Measurements from ENCODE around the gene HSPA9.

HSPA9 gene

GRCh38 chr5:138611678-138612218, 36.5 kb upstream of the HSPA9 start:
- in situ Hi-C loops (cut with MboI; ENCODE audit: low pct_unique_long_range_greater_than_20kb, low sequenced_read_pairs, unreplicated experiment) = no loop called here
- TF ChIP-seq, protein P1, sequence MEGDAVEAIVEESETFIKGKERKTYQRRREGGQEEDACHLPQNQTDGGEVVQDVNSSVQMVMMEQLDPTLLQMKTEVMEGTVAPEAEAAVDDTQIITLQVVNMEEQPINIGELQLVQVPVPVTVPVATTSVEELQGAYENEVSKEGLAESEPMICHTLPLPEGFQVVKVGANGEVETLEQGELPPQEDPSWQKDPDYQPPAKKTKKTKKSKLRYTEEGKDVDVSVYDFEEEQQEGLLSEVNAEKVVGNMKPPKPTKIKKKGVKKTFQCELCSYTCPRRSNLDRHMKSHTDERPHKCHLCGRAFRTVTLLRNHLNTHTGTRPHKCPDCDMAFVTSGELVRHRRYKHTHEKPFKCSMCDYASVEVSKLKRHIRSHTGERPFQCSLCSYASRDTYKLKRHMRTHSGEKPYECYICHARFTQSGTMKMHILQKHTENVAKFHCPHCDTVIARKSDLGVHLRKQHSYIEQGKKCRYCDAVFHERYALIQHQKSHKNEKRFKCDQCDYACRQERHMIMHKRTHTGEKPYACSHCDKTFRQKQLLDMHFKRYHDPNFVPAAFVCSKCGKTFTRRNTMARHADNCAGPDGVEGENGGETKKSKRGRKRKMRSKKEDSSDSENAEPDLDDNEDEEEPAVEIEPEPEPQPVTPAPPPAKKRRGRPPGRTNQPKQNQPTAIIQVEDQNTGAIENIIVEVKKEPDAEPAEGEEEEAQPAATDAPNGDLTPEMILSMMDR (IDR thresholded peaks at IDR 0.05; ENCODE audit: extremely low read depth, insufficient read depth, missing control alignments) = no peak

GRCh38 chr5:138610918-138611677, 35.9 kb upstream of the HSPA9 start:
- TF ChIP-seq, protein P1 (IDR thresholded peaks at IDR 0.05; ENCODE audit: extremely low read depth, insufficient read depth, missing control alignments) = peak; percentile 14
- in situ Hi-C loops (cut with MboI; ENCODE audit: low pct_unique_long_range_greater_than_20kb, low sequenced_read_pairs, unreplicated experiment) = no loop called here
- DNase-seq (ENCODE audit: low spot score) = no peak

More at GRCh38 chr5:138611678-138612218, 36.5 kb upstream of the HSPA9 start:
- no peak for DNase-seq (ENCODE audit: low spot score)

DNA sequence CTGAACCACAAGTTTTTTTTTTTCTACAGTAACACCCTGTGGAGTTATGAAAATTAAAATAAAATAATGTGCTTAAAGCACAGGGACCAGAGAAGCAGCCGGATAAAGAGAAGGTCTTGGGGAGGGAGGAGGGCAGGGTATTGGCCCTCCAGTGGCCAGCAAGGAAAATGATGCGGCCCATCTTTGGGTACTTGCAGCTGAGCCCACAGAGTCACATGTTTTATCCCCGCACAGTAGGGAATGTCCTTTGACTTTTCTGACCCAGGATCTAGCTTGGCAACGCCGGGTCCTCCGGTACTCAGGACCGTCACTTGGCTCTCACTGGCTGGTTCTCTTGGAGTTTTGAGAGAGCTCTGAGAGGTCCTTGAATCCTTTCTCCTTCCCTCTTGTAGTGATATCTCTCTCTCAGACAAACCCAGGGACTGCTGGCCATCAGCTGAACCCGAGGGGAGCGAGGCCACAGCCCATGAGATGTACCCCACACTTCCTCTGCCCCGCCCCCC, 35.3 kb upstream of the HSPA9 start:
- in situ Hi-C loops (cut with MboI; ENCODE audit: low pct_unique_long_range_greater_than_20kb, low sequenced_read_pairs, unreplicated experiment) = no loop called here
- TF ChIP-seq, protein P1 (IDR thresholded peaks at IDR 0.05; ENCODE audit: extremely low read depth, insufficient read depth, missing control alignments) = no peak
- no peak for DNase-seq (ENCODE audit: low spot score)

DNA sequence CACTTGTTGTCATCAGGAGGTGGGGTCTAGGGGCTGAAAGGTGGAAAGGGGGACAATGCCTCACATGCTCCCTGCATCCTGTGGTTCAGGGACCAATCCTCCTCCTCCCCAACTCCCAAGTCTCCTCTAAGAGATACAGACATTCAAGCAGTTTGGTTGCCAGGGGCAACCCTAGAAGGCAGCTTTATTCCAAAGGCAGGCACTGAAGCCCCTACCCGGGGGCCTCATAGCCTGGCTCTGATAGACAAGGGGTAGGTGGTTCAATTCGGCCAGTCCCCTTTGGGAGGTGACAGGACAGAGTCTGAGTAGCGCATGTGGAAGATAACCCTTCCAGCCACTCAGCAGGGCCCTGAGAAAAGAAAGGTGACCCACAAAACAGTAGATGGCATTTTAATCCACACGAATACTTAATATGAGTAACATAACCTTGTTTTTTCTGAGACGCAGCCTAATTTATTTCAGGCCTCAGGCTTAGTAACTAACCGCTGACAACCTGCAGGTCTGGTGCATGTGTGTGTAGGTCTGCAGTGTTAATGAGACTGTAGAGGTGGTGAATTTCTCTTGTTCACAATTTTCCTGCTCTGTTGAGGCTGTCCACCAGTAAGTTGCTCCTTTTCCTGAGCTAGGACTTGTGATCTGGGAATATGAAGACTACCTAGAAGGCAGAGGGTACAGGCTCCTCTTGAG, 31.3 kb upstream of the HSPA9 start:
- TF ChIP-seq, protein P1 (IDR thresholded peaks at IDR 0.05; ENCODE audit: extremely low read depth, insufficient read depth, missing control alignments) = no peak
- no peak for DNase-seq (ENCODE audit: low spot score)
- in situ Hi-C loops (cut with MboI; ENCODE audit: low pct_unique_long_range_greater_than_20kb, low sequenced_read_pairs, unreplicated experiment) = no loop called here

DNA sequence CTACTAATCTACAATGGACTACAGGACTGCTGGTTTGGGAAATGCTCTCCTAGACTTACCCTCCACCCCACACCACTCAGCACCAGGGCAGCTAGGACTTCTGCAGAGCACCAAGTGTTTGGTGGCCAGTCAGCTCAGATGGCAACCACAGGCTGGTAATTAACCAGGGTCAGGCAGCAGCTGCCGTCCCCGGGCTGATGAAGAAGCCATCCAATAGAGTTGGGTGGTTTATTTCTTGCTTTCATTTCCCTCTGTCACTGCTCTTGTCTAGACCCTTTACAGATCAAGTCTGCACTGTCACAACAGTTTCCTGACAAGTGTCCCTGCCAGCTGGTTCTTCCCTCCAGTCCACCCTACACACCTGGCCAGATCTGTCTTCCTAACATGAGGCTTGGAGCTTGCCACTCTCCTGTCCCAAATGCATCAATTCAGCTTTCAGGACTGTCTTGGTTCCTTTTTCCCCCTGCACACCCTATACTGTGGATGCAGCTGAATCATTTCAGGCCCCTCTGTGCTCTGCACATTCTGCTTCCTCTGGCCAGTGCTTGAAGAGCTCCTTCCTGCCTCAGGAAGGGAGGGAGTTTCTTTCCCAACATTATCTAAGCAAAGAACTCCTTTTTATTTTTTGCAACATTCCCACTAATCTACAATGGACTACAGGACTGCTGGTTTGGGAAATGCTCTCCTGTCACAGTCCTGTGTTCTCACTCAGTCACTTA, 30.2 kb upstream of the HSPA9 start:
- in situ Hi-C loops (cut with MboI; ENCODE audit: low pct_unique_long_range_greater_than_20kb, low sequenced_read_pairs, unreplicated experiment) = no loop called here
- TF ChIP-seq, protein P1 (IDR thresholded peaks at IDR 0.05; ENCODE audit: extremely low read depth, insufficient read depth, missing control alignments) = no peak
- peak; percentile 24 for DNase-seq (ENCODE audit: low spot score)

DNA sequence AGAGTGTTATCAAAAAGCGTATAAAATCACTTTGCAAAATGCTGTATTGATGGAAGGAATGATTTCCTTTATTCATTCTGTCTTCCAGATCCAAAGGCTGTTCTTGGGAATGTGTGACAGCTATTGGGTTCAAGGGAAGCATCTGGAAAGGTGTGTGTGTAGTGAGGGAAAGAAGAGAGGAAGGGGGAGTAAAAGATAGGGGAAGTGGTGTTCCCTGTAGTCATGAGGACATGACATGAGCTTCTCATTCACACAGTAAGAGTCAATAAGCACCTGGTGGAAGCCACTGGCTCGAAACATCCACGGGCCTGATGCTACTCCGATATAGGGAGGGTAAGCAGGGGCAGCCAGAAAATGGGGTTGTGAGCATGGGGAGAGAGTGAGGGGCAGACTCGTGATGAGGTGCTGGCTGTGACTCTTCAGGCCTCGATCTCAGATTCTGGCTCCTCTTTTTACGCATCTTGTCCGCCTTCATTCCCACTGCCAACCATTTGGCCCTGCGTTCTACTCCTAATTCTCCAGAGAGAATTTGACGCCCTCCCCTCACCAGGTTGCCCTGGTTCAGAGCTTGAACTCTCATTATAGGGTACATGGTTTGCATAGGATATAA, 29.1 kb upstream of the HSPA9 start:
- no peak for DNase-seq (ENCODE audit: low spot score)
- in situ Hi-C loops (cut with MboI; ENCODE audit: low pct_unique_long_range_greater_than_20kb, low sequenced_read_pairs, unreplicated experiment) = no loop called here

More for the DNA sequence above, 29.1 kb upstream of the HSPA9 start:
- TF ChIP-seq, protein P1 (IDR thresholded peaks at IDR 0.05; ENCODE audit: extremely low read depth, insufficient read depth, missing control alignments) = no peak

Measured in GM13977 (cell line).